Astrocyte of the cerebellum (primary cell): ENCODE measurements around the gene HYCC2.

Source experiments
- DNase-seq: peaks from one replicate; pipeline ENCODE4 v3.0.0-alpha.2; 2011; ENCODE audit warnings: low read depth
- H3K4me3 ChIP-seq: 2 replicates; pipeline ENCODE4 v1.5.1; 2011; ENCODE audit warnings: mild to moderate bottlenecking, low read depth, low read length, moderate library complexity
- in situ Hi-C: cut with HindIII; loops from 2 replicates; pipeline ENCODE4 v1.10.0; 2017; ENCODE audit warnings: low sequenced_read_pairs
- TF ChIP-seq, protein P1 (sequence below): IDR thresholded peaks from 2 replicates; pipeline ENCODE4 v1.5.1; 2012; ENCODE audit warnings: low read length, low read depth, moderate library complexity, mild to moderate bottlenecking; ENCODE audit errors: missing control alignments

Gene HYCC2

DNA sequence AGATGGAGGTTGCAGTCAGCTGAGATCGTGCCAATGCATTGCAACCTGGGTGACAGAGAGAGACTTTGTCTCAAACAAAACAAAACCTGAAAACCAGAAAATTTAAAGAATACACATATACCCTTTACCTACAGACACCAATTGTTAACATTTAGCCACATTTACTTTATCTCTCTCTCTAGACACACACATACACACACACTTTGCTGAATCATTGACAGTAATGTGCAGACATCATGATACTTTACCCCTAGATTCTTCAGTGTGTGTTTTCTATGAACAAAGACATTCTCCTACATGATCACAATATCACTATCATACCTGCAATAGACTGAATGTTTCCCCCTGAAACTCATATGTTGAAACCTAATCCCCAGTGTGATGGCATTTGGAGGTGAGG, 34.3 kb upstream of the HYCC2 start:
- DNase-seq = no peak
- TF ChIP-seq, protein P1, sequence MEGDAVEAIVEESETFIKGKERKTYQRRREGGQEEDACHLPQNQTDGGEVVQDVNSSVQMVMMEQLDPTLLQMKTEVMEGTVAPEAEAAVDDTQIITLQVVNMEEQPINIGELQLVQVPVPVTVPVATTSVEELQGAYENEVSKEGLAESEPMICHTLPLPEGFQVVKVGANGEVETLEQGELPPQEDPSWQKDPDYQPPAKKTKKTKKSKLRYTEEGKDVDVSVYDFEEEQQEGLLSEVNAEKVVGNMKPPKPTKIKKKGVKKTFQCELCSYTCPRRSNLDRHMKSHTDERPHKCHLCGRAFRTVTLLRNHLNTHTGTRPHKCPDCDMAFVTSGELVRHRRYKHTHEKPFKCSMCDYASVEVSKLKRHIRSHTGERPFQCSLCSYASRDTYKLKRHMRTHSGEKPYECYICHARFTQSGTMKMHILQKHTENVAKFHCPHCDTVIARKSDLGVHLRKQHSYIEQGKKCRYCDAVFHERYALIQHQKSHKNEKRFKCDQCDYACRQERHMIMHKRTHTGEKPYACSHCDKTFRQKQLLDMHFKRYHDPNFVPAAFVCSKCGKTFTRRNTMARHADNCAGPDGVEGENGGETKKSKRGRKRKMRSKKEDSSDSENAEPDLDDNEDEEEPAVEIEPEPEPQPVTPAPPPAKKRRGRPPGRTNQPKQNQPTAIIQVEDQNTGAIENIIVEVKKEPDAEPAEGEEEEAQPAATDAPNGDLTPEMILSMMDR = no peak
- in situ Hi-C loops = no loop called here
- no peak overlapping the region for H3K4me3 ChIP-seq

DNA sequence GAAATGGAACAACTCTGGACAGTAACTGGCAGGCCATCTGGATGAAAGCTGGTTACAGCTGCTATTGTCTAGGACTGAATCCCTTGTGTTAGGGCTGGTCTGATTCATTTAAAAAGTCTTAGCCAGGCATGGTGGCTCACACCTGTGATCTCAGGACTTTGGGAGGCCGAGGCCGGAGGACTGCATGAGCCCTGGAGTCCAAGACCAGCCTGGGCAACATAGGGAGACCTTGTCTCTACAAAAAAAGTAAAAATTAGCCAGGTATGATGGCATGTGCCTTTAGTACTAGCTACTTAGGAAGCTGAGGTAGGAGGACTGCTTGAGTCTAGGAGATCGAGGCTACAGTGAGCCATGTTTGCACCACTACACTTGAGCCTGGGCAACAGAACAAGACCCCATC, 29.0 kb upstream of the HYCC2 start:
- no peak for DNase-seq
- H3K4me3 ChIP-seq = no peak overlapping the region
- in situ Hi-C loops = no loop called here
- TF ChIP-seq, protein P1 = no peak

DNA sequence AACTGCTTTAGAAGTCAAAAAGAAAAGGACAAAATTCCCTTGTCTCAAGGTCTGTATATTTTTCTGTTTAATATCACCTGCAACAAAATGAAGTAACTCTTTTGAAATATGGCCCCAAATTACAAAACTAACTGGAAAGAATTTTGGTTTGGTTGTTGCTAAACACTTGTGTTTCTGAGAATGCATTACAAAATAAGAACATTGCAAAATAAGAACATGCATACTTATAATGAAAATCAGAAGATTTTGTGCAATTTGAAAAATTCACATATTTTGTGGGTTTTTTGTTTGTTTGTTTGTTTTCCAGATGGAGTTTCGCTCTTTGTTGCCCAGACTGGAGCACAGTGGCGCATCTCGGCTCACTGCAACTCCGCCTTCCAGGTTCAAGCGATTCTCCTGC, 22.1 kb upstream of the HYCC2 start:
- H3K4me3 ChIP-seq = no peak overlapping the region
- TF ChIP-seq, protein P1 = no peak
- in situ Hi-C loops = no loop called here
- no peak for DNase-seq

DNA sequence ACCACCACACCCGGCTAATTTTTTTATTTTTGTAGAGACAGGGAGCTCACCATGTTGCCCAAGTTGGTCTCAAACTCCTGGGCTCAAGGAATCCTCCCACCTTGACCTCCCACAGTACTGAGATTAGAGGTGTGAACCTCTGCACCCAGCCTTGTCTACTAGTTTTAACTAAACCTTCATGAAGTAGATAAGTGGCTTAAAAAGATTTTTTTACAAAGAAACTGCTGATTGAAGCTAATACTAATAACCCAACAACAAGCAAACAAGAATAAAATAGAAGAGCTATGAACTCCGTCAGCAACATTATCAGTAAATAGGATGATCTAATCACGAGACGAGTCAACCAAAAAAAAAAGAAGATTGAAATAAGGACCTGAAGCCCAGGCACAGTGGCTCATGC, 19.1 kb upstream of the HYCC2 start:
- DNase-seq = no peak
- no peak overlapping the region for H3K4me3 ChIP-seq
- TF ChIP-seq, protein P1 = no peak
- in situ Hi-C loops = no loop called here

DNA sequence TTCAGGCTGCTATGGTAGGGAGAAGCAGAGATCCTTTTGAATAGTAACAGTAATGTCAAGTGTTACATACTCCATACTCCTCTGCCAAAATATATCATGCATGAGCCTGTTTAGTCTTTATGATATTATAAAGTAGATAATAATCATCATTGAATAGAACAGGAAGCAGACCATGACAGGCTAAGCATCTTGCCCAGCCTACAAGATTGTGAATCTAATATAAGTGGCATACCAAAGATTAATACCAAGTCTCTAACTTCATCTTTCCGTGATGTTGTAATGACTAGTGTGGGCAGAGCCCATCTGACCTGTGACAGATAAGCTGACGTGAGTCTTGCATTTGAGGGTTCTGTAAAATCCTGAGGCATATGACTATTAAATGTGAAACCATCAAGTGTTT, 13.4 kb upstream of the HYCC2 start:
- DNase-seq = no peak
- in situ Hi-C loops = no loop called here
- TF ChIP-seq, protein P1 = no peak
- H3K4me3 ChIP-seq = no peak overlapping the region

DNA sequence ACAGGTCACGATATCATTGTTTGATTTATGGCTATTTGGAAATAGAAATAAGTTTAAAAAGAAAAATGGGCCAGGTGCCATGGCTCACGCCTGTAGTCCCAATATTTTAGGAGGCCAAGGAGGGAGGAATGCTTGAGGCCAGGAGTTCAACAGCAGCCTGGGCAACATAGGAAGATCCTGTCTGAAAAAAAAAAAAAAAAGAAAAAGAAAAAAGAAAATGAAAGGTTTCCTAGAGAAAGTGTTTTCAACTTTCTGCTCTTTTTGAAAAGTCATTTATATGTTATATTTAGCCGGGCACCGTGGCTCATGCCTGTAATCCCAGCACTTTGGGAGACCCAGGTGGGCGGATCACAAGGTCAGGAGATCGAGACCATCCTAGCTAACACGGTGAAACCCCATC, 3.5 kb upstream of the HYCC2 start:
- TF ChIP-seq, protein P1 = no peak
- in situ Hi-C loops = no loop called here

DNA sequence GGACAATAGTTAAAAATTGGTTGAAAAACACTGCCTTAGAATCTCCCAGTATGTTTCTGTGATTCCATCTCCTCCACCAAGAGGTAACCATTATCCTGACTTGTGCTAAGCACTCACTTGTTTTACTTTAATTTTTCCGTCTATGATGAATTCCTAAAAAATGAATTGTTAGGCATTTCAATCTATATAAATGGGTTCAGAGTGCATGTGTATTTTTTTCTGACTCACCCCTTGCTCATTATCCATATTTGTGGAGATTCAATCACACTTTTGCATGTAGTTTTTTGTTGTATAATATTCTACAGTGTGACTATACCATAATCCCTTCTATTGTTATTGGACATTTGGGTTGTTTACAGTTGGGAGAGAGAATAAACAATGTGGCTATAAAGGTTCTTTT, 1.6 kb upstream of the HYCC2 start:
- TF ChIP-seq, protein P1 = no peak
- in situ Hi-C loops = no loop called here
- no peak for DNase-seq
- no peak overlapping the region for H3K4me3 ChIP-seq

More for the DNA sequence above, 3.5 kb upstream of the HYCC2 start:
- no peak overlapping the region for H3K4me3 ChIP-seq
- DNase-seq = no peak
